ENCODE data around the gene CDK14.

- no peak for TF ChIP-seq POLR2A (IDR thresholded peaks at IDR 0.05)
- TF ChIP-seq CTCF (IDR thresholded peaks at IDR 0.05), result no peak
Measured at GRCh38 chr7:90723233-90723632, 127.1 kb downstream of the CDK14 start.
